IMR-90 (cell line): ENCODE measurements around the gene MAPK8IP1. TPM values are rescaled to one million over a fixed set of nuclear protein-coding genes. Genes with fewer than 3 reads are reported as not detected.

ENCODE experiments used
- ATAC-seq: fragments of 200-7000 bp; cut with Tn5 transposase; 2 replicates; pipeline ENCODE4 v1.9.1; 2020; ENCODE audit warnings: low read depth, mild to moderate bottlenecking, moderate library complexity
- BruUV-seq: library from RNA; stranded (reverse); fragments of 400-500 nt; replicated peaks from 2 replicates; lab custom pipeline; 2021; lab: Mats Ljungman, UMichigan
- CTCF ChIA-PET: fragments of 300-600 bp; formaldehyde crosslinking; extraction: SDS; loops from one replicate; lab custom pipeline; 2021; ENCODE audit warnings: antibody characterized with exemption; lab: Yijun Ruan, JAX
- POLR2A ChIA-PET: fragments of 300-600 bp; sonication (Branson Sonifier 250); formaldehyde crosslinking; loops from one replicate; lab custom pipeline; 2022; ENCODE audit warnings: antibody characterized with exemption; ENCODE audit not compliant: unreplicated experiment; lab: Charles Lee
- DNase-seq: peaks from one replicate; pipeline ENCODE4 v3.0.0; 2013
- H2AFZ ChIP-seq: replicated peaks from 2 replicates; pipeline ENCODE3; 2013; ENCODE audit warnings: low read length, mild to moderate bottlenecking; ENCODE audit not compliant: poor library complexity
- H2AK5ac ChIP-seq: 2 replicates; pipeline ENCODE4 v1.6.1; 2013; ENCODE audit warnings: low read depth, low read length, inconsistent platforms
- H2AK9ac ChIP-seq: replicated peaks from 2 replicates; pipeline ENCODE3; 2013; ENCODE audit warnings: mild to moderate bottlenecking, low read depth, low read length, moderate library complexity; ENCODE audit not compliant: poor library complexity
- H2BK120ac ChIP-seq: 2 replicates; pipeline ENCODE4 v1.6.1; 2013; ENCODE audit warnings: low read depth, low read length, inconsistent platforms
- H2BK15ac ChIP-seq: 3 replicates; pipeline ENCODE4 v1.6.1; 2013; ENCODE audit warnings: low read depth, low read length, inconsistent platforms
- H2BK20ac ChIP-seq: 2 replicates; pipeline ENCODE4 v1.6.1; 2013; ENCODE audit warnings: low read depth, mild to moderate bottlenecking, inconsistent platforms, low read length, moderate library complexity
- H2BK5ac ChIP-seq: 2 replicates; pipeline ENCODE4 v1.6.1; 2013; ENCODE audit warnings: mild to moderate bottlenecking, low read depth, low read length, inconsistent platforms; ENCODE audit not compliant: poor library complexity, severe bottlenecking
- H3K14ac ChIP-seq: replicated peaks from 2 replicates; pipeline ENCODE4 v1.6.1; 2013; ENCODE audit warnings: low read depth, low read length, inconsistent platforms
- H3K18ac ChIP-seq: 2 replicates; pipeline ENCODE4 v1.6.1; 2013; ENCODE audit warnings: low read depth, low read length, control low read depth
- H3K23ac ChIP-seq: 2 replicates; pipeline ENCODE4 v1.6.1; 2013; ENCODE audit warnings: low read depth, low read length, inconsistent platforms
- H3K27ac ChIP-seq: 2 replicates; pipeline ENCODE4 v1.5.1; 2013; ENCODE audit warnings: mild to moderate bottlenecking, control low read depth, low read length; ENCODE audit not compliant: insufficient read depth
- H3K27me3 ChIP-seq: 2 replicates; pipeline ENCODE4 v1.6.1; 2013; ENCODE audit warnings: low read length; ENCODE audit not compliant: control insufficient read depth, insufficient read depth
- H3K36me3 ChIP-seq: 2 replicates; pipeline ENCODE4 v1.6.1; 2013; ENCODE audit warnings: low read length, mixed read lengths; ENCODE audit not compliant: control insufficient read depth, insufficient read depth
- H3K4ac ChIP-seq: 2 replicates; pipeline ENCODE4 v1.6.1; 2013; ENCODE audit warnings: low read depth, low read length, inconsistent platforms
- H3K4me1 ChIP-seq: 2 replicates; pipeline ENCODE4 v1.6.1; 2013; ENCODE audit warnings: low read length, mixed read lengths; ENCODE audit not compliant: control insufficient read depth, insufficient read depth
- H3K4me2 ChIP-seq: 2 replicates; pipeline ENCODE4 v1.6.1; 2013; ENCODE audit warnings: low read depth, mild to moderate bottlenecking, control low read depth, low read length, moderate library complexity
- H3K4me3 ChIP-seq: 2 replicates; pipeline ENCODE4 v1.5.1; 2013; ENCODE audit warnings: low read depth, mild to moderate bottlenecking, control low read depth, low read length, moderate library complexity; ENCODE audit not compliant: insufficient read depth
- H3K56ac ChIP-seq: 2 replicates; pipeline ENCODE4 v1.6.1; 2013; ENCODE audit warnings: low read length, inconsistent platforms; ENCODE audit not compliant: insufficient read depth; ENCODE audit errors: extremely low read depth
- H3K79me1 ChIP-seq, 2 experiments: 2 replicates each; pipeline ENCODE4 v1.6.1; 2013; ENCODE audit warnings: low read length in 2 of 2, inconsistent platforms in 1 of 2, low read depth in 1 of 2
- H3K9ac ChIP-seq: 2 replicates; pipeline ENCODE4 v1.6.1; 2013; ENCODE audit warnings: low read depth, low read length, control low read depth
- H3K9me1 ChIP-seq: 2 replicates; pipeline ENCODE4 v1.6.1; 2013; ENCODE audit warnings: low read length, inconsistent platforms; ENCODE audit not compliant: insufficient read depth
- H3K9me3 ChIP-seq: 2 replicates; pipeline ENCODE4 v1.6.1; 2013; ENCODE audit warnings: low read length; ENCODE audit not compliant: control insufficient read depth, insufficient read depth
- H4K20me1 ChIP-seq: 2 replicates; pipeline ENCODE4 v1.6.1; 2013; ENCODE audit warnings: low read length, inconsistent platforms; ENCODE audit not compliant: insufficient read depth
- H4K5ac ChIP-seq: 2 replicates; pipeline ENCODE4 v1.6.1; 2013; ENCODE audit warnings: mild to moderate bottlenecking, low read depth, low read length, control low read depth
- H4K8ac ChIP-seq, 2 experiments: 2 replicates each; pipeline ENCODE4 v1.6.1; 2013; ENCODE audit warnings: low read depth in 2 of 2, low read length in 2 of 2, control low read depth in 1 of 2, inconsistent platforms in 1 of 2
- H4K91ac ChIP-seq: 2 replicates; pipeline ENCODE4 v1.6.1; 2013; ENCODE audit warnings: low read depth, low read length, inconsistent platforms; ENCODE audit not compliant: insufficient read depth
- CEBPB ChIP-seq: IDR thresholded peaks from 2 replicates; pipeline ENCODE4 v1.6.1; 2012; ENCODE audit warnings: low read depth, low read length, improper control_type of control experiment
- ELK1 ChIP-seq: fragments of 150-350 bp; IDR thresholded peaks from 2 replicates; pipeline ENCODE4 v1.6.1; 2016; ENCODE audit warnings: low read depth, mild to moderate bottlenecking, low read length, moderate library complexity, borderline replicate concordance
- MAFK ChIP-seq: IDR thresholded peaks from 2 replicates; pipeline ENCODE4 v1.6.1; 2012; ENCODE audit warnings: low read depth, low read length, improper control_type of control experiment
- MAZ ChIP-seq: IDR thresholded peaks from 2 replicates; pipeline ENCODE4 v1.6.1; 2012; ENCODE audit warnings: low read depth, mild to moderate bottlenecking, low read length, improper control_type of control experiment, moderate library complexity, borderline replicate concordance
- POLR2A ChIP-seq: IDR thresholded peaks from 2 replicates; pipeline ENCODE4 v1.6.1; 2012; ENCODE audit warnings: mild to moderate bottlenecking, low read depth, low read length
- RCOR1 ChIP-seq: IDR thresholded peaks from 2 replicates; pipeline ENCODE4 v1.6.1; 2012; ENCODE audit warnings: mild to moderate bottlenecking, low read length, improper control_type of control experiment; ENCODE audit not compliant: insufficient replicate concordance
- USF2 ChIP-seq: fragments of 150-350 bp; IDR thresholded peaks from 2 replicates; pipeline ENCODE4 v1.6.1; 2017; ENCODE audit warnings: mild to moderate bottlenecking, antibody characterized with exemption, low read length, low read depth
- WGBS, 2 experiments: methylation state at CpG; one replicate each; pipeline versions ENCODE4 v1.1.5 to v1.1.7; 2013; ENCODE audit warnings: missing lambda C conversion rate in 2 of 2; ENCODE audit not compliant: insufficient read length in 1 of 2; ENCODE audit errors: extremely low coverage in 2 of 2; 5-methylcytosine and 5-hydroxymethylcytosine counted together
- dilution Hi-C: fragments of 300-500 bp; cut with HindIII; formaldehyde crosslinking; loops from one replicate; pipeline ENCODE4 v1.14.3; 2018; ENCODE audit warnings: low sequenced_read_pairs; ENCODE audit not compliant: unreplicated experiment
- in situ Hi-C: fragments of 300-500 bp; cut with MboI; formaldehyde crosslinking; loops from 3 replicates; pipeline ENCODE4 v1.14.3; 2019; ENCODE audit warnings: low sequenced_read_pairs, inconsistent platforms, mixed read lengths
- intact Hi-C: fragments of 100-400 bp; cut with micrococcal nuclease; formaldehyde crosslinking; loops from 2 replicates; pipeline ENCODE4 v1.10.0; 2022
- polyA plus RNA-seq, 3 experiments: library from polyadenylated mRNA; depleted of rRNA; stranded (reverse); fragments of >200 nt; gene quantifications; 2 replicates each; pipeline ENCODE4 v1.2.3, GENCODE V29; 2012; ENCODE audit warnings: low replicate concordance in 1 of 3
- total RNA-seq: library from RNA; depleted of rRNA; stranded (reverse); fragments of >200 nt; gene quantifications from 2 replicates; pipeline ENCODE4 v1.2.3, GENCODE V29; 2012

MAPK8IP1 gene
- total and polyA plus RNA-seq, 2 of the 4 experiments (the other 2 are of a cell fraction) = 6.5 to 9.6 TPM

- H4K91ac ChIP-seq = no peak overlapping the region
- no peak overlapping the region for H2BK120ac ChIP-seq
- no peak overlapping the region for H3K14ac ChIP-seq
- H3K4me3 ChIP-seq = no peak overlapping the region
- dilution Hi-C loops = no loop called here
- no peak overlapping the region for H2AK9ac ChIP-seq
- H2BK15ac ChIP-seq = no peak overlapping the region
- H4K5ac ChIP-seq = no peak overlapping the region
- no peak overlapping the region for H4K8ac ChIP-seq
- no peak for TF ChIP-seq POLR2A
- TF ChIP-seq RCOR1 = no peak
- TF ChIP-seq USF2 = no peak
- no peak for TF ChIP-seq MAFK
- no peak for TF ChIP-seq ELK1
- no peak for TF ChIP-seq MAZ
- no peak for TF ChIP-seq CEBPB
- H3K9ac ChIP-seq = no peak overlapping the region
- intact Hi-C loops = no loop called here
- ATAC-seq = no peak
- ChIA-PET CTCF (no interaction called here), POLR2A (no interaction called here)
- no peaks in the 10 kb centered on the region for H3K9me3 ChIP-seq
- no peaks in the 10 kb centered on the region; the same call in 1 of the 2 replicates for H3K9me1 ChIP-seq
- no peak overlapping the region for H3K23ac ChIP-seq
- DNase-seq = no peak
- no peak overlapping the region for H2AFZ ChIP-seq
- no TSS peak for BruUV-seq
- peaks cover 44% of the 10 kb centered on the region for H3K27me3 ChIP-seq
- no peak overlapping the region for H2BK5ac ChIP-seq
- peaks cover 10% of the 10 kb centered on the region; the same call in 1 of the 2 replicates for H4K20me1 ChIP-seq
- peaks cover 0 to 4% of the 10 kb centered on the region in 2 experiments; a peak in 1 of 4 replicates for H3K79me1 ChIP-seq
- no peak overlapping the region for H3K27ac ChIP-seq
- H3K4me1 ChIP-seq = peaks cover 2% of the 10 kb centered on the region; the same call in 1 of the 2 replicates
- no peak overlapping the region for H2AK5ac ChIP-seq
- 89% methylated on average over 3 of the region's 8 CpGs; no CpG with 5 or more reads in 1 of the 2 experiments for WGBS, 2 experiments
- H2BK20ac ChIP-seq = no peak overlapping the region
- H3K4me2 ChIP-seq = no peak overlapping the region
- no peak overlapping the region for H3K56ac ChIP-seq
- H3K36me3 ChIP-seq = no peaks in the 10 kb centered on the region
- in situ Hi-C loops = no loop called here
- H3K4ac ChIP-seq = no peak overlapping the region
- H3K18ac ChIP-seq = no peak overlapping the region
Observed at GRCh38 chr11:45895553-45896259, 10.3 kb downstream of the MAPK8IP1 start.
